GM10266 (cell line): Measurements from ENCODE around the gene SKIC8.

Experiments used
- DNase-seq: peaks from one replicate; pipeline ENCODE4 v3.0.0; 2012; ENCODE audit errors: extremely low spot score
- TF ChIP-seq, protein P1 (sequence below): IDR thresholded peaks from 2 replicates; pipeline ENCODE4 v1.5.1; 2012; ENCODE audit warnings: mild to moderate bottlenecking, low read depth; ENCODE audit not compliant: control insufficient read depth, insufficient read depth; ENCODE audit errors: missing control alignments

SKIC8 gene

GRCh38 chr15:78236491-78236890 lies 62.9 kb downstream of the SKIC8 start:
- TF ChIP-seq, protein P1, sequence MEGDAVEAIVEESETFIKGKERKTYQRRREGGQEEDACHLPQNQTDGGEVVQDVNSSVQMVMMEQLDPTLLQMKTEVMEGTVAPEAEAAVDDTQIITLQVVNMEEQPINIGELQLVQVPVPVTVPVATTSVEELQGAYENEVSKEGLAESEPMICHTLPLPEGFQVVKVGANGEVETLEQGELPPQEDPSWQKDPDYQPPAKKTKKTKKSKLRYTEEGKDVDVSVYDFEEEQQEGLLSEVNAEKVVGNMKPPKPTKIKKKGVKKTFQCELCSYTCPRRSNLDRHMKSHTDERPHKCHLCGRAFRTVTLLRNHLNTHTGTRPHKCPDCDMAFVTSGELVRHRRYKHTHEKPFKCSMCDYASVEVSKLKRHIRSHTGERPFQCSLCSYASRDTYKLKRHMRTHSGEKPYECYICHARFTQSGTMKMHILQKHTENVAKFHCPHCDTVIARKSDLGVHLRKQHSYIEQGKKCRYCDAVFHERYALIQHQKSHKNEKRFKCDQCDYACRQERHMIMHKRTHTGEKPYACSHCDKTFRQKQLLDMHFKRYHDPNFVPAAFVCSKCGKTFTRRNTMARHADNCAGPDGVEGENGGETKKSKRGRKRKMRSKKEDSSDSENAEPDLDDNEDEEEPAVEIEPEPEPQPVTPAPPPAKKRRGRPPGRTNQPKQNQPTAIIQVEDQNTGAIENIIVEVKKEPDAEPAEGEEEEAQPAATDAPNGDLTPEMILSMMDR: no peak
- DNase-seq: no peak

- no peak for DNase-seq
- TF ChIP-seq, protein P1: no peak
Measured at GRCh38 chr15:78234515-78235040, 64.8 kb downstream of the SKIC8 start, which contains the start of gene ACSBG1. Gene ACSBG1, minus strand, starts transcription at chr15:78234565. Its CDS starts 64 bp downstream, at chr15:78234501.

DNA sequence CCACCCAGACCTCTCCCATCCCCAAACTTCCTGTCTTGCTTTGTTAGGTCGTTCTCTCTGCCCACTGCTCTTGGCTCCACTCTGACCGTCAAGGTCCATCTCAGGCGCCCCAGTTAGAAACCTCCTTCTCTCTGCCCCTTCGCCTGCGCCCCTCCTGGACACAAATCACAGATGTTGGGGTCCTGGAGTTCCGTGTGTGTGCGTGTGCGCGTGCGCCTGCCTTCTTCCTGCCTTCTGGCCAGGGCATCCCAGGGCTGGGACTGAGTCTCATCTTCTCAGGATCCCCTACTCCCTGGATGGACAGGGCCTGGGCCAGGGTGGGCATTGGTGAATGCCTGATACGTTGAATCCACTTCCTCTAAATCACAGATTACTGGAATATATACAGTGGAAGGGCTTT lies 65.9 kb downstream of the SKIC8 start:
- DNase-seq: no peak
- TF ChIP-seq, protein P1: no peak
